NCI-H1694 (cell line): ENCODE data around the gene NEMP2.

Experiments used
- DNase-seq: peaks from one replicate; lab custom pipeline; 2025; lab: John Stamatoyannopoulos, UW

NEMP2 gene, protein sequence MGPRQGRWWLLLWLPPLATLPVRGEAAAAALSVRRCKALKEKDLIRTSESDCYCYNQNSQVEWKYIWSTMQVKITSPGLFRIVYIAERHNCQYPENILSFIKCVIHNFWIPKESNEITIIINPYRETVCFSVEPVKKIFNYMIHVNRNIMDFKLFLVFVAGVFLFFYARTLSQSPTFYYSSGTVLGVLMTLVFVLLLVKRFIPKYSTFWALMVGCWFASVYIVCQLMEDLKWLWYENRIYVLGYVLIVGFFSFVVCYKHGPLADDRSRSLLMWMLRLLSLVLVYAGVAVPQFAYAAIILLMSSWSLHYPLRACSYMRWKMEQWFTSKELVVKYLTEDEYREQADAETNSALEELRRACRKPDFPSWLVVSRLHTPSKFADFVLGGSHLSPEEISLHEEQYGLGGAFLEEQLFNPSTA

DNA sequence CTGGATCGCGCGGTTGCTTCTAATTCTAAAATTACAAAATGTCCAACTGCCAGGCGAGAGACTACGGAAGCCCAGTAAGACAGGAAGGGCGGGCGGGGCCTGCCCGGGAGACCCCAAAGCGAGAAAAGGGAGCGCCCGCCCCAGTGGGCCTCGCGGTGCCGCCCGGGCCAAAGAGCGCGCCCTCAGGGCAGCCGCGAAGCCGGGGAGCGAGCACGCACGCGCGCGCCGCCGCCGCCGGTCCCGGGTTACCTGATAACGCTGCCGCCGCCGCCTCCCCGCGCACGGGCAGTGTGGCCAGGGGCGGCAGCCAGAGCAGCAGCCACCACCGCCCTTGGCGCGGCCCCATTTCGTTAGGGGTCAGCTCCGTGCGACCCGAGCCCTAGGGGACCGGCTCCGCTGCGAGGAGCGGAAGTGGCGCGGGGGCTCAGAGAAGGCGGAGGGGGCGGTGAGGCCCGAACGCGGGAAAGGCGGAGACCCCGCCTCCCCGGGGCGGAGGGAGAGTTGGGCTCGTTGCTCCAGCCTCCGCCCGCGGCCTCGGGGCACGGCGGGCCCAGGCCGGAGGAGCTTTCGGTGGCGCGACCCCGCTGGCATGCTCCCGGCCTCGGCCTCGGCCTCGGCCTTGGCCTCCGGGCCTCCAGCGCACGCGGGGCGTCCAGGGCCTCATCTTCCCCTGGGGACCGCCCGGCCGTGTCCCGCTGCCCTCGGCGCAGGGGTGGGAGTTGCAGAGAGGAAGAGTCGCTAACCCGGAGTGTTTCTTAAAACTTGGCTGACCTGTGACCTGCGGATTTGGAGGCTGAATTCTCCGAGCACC, at the start of gene NEMP2:
Gene NEMP2, minus strand, starts transcription at position 413 of the 811 bp plus-strand sequence. Its CDS starts 67 bp downstream, at position 346.
- DNase-seq: peak; percentile 75

DNA sequence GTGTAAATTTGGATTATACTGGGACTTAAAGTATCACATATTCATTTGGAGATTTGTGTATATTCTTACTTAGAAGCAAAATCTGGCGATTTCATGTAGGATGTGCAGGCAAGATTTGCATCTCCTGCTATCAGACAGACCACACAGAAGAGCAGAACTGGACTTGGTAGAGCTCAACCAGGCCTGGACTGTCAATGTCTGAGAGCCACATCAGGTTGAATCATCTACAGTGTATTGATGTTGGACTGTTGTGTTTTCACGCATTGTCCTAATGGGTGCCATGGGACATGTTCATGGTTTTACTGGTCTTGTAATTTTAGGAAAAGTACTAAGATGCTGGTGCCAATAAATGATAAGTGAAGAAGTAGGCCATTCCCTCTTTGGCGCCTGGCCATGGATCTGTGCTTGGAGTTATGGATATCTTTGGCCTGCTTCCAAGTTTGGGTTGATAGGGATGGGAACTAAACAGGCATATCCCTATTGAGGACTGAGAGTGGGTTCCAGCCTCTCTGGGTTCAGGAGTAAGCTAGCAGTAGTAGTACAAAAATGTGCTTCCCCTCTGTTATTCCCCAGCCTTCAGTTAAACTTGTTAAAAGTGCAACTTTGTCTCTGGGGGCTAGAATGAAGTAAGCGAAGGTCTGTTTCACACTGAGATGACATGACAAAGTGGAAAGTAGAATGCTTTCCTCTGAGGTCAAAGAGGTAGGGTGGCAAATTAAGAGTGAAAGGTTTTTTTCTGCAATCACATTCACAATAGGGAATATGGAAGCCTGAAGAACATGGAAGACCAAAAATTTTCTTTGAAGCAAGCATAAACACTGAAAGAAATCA, 49.2 kb upstream of the NEMP2 start:
- no peak for DNase-seq

DNA sequence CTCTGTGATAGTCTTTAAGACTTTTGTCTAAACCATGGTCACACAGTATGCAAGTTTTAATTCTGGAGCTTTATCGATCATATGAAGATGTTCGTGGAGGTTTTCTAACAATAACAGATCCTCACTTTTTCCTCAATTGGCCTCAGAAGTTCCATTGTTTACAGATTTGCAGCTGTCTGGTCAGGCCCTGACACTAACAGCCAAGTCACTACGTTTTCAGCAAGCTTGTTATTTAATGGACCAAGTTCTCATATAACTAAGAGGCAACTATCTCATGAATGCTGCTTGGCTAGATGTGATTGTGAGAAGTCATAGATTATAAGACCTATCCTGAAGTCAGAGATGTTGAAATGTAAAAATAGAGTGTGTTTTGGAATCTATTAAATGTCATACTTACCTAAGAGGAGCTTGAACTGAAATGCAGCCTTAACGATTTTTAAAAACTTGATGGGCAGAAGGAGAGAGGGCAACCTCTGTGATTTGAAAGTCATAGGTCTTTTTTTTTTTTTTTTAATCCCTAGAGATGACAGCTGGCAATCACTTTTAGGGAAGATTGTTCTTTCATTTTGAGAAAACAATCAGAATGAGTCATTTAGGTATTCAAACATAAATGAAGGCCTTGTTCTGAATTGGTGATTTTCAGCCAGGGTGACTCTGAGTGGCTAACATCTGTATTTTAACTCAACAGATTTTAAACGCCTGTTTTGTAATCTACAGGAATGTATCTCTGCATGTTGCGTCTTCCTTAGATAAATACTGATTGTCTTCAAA, 48.4 kb upstream of the NEMP2 start:
- DNase-seq: no peak

DNA sequence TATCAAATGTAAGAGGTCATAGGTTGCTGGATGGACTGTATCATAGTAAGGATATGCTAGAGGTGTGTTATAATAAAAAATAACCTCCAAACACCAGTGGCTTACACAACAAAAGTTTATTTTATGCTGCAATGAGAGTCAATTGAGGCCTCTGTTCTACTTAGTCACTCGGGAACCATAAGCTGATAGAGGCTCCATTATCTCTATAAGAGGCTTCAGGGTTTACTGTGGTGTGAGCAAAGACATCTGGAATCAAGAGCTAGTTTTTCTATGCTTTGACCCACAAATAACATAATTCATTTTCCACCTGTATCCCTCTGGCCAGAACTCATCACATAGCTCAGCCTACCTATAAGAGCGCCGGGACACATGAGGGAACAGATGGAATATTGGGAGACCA, 47.5 kb upstream of the NEMP2 start:
- DNase-seq: no peak

DNA sequence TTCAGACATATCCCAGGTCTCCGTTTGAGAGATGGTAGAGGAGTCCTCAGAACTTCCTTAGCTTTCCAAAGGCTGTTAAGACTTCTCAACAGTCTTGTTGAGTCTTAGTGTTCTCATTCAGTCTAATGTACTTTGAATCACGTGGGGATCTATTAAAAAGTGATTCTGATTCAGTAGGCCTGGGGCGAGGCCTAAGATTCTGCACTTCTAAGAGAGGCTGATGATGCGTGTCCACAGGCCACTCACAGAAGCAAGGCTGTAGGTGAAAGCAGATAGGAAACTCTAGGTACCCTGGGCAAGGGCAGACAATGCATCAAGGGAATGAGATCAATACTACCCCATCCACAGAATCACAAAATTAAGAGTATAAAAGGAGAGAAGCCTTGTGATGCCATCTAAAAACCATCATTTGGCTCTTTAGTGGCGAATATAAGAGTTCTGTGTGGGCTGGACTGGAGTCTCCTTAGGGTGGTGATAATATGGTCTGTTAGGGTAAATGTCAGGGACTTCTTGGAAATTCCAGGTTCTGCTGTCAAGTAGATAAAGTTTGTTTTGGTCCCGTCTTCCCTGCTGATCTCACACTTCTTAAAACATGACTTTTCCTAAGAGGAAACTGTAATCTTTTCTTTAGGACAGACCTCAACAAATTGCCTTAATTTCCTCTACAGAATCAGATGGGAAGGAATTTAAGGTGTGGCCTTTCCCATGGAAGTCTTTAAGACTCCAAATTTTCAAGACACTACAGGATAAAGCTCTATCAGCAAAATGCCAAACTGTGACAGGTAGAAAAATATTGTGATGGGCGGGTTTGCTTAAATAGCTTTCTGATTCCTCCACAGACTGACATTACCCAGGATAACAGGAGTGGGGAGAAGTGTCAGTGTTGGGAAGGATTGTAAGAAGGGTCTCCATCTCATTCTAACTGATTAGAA, 45.7 kb upstream of the NEMP2 start:
- DNase-seq: no peak

DNA sequence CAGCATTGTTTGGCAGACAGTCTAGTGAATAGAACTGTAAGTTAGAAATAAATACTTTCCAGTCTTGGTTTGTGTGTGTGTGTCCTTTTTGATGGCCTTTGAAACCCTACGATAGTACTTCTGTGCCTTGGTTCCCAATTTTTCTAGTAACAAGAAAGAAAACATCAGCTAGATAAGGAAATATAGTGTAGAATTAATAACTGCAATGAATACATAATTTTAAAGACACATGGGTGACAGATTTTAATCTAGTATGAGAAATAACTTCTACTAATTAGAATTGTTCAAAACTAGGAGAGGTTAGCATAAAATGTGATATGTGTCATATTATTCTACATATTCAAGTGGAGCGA, 44.5 kb upstream of the NEMP2 start:
- no peak for DNase-seq

DNA sequence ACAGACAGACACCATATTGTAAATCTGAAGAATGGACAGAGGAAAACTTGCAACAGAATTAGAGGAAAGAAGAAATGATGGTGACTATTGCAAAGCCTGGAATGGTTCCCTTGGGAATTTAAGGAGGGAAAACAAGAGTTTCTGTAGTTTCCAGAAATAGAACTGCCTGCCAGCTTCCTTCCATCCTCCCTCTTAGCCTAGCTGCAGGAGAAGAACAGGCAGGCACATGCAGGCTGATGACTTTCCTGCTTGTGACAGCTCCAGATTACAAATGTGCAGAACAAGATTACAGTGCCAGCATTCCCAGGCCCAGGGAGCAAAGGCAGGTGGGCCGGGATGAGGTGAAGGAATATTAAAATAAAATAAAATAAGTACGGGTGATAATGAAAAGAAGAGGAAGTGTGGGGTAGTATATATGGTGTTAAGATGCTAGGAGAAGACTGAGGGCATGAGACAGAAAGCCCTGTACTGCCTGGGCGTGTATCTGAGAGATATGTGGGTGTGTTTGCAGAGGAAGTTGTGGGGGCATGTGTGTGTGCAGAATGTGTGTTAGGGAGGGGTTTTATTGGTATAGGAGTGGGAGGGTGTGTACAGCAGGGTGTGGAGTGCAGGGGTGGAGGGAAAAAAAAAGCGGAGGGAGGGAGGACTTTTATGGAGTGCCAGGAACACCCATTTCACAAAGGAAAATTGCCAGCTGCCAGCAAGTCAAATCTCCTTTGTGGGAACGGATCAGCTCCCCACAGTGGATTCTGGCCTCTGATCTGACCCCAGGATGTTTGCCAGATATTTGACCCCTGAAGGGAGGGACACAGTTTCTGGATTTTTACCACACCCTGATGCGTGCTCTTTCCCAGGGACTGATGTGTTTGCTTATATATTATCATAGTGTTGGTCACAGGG, 43.9 kb upstream of the NEMP2 start:
- no peak for DNase-seq

DNA sequence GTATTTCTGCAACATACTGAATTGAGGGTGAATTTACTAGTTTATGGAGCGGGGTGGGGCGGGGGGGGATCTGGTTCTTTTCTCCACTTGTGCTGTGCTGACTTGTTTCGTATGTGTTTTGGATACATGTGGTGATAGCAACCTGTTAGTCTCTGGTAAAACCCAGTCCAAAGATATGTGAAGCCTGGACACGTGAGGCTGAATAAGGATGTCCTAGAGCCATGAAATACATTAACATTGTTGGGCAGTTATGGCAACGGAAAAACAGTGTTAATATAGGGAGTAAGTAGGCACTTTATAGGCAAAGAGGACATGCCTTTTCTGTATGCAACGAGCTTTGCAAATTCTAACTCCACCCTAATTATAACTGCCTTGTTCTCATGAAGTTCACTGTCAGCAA, 42.1 kb upstream of the NEMP2 start:
- no peak for DNase-seq

DNA sequence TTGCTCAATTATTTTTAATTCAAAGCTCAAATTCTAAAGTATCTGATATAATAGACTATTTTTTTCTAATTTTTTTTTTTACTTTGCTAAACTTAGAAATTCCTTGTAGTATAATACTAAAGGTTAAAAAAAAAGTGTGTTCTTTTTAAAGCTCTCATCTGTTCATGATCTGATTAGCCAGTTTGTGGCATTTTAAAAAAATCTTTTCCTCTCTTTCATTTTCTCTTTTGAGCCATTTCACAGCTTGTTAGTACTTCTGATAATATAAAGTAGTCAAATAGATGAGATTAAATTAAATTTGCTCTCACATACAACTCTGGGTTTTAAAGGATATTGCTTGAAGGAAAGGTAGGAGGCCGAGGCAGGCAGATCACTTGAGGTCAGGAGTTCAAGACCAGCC, 40.7 kb upstream of the NEMP2 start:
- DNase-seq: no peak

DNA sequence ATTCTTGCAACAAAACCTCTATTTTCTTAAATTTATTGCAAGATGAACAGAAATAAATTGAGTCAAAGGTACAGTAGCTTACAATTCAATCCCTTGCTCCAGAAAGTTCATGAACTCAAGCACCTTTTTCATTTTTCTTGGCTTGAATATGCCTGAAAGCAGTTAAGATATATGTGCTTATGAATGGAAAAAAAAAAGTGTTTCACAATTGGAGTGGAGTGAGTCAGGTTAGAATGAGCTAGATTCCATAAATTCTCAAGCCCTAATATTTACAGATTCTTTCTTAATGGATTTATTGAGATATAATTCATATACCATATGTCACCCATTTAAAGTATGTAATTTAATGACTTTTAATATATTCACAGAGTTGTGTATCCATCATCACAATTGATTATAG, 39.6 kb upstream of the NEMP2 start:
- DNase-seq: no peak

DNA sequence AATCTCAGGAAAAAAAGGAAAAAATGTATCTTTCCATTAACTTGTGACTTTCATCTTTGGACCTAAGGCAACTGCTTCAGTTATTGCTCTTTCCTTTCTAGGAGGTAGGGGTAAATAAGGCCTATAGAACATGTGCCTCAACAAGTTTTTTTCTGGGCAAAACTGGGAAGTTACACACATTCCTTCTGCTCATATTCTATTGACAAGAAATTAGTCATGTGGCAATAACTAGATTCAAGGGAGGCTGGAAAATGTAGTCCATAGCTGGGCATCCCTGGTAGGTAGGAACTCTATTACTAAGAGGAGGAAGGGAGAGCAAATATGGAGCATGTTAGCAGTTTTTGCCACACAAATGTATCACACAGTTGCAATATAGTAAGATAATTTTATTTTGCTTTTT, 37.7 kb upstream of the NEMP2 start:
- no peak for DNase-seq

DNA sequence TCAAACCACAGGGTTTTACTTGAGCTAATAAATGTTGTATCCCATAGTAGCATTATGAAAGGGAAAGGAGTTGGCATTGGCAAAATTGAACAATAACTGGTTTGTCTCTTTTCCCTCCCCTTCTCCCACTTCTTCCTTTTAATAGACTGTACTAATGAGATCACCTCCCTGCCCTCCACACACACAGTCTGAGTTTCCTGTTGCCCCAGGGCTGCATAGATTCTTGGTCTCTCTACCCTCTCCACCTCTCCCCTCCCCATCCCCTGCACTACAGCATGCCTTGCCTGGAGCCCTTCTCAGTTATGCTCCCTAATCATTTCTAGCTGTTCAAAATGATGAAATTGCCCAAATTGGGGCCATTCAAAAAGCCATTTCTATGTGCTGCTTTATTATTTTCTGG, 37.2 kb upstream of the NEMP2 start:
- DNase-seq: no peak

DNA sequence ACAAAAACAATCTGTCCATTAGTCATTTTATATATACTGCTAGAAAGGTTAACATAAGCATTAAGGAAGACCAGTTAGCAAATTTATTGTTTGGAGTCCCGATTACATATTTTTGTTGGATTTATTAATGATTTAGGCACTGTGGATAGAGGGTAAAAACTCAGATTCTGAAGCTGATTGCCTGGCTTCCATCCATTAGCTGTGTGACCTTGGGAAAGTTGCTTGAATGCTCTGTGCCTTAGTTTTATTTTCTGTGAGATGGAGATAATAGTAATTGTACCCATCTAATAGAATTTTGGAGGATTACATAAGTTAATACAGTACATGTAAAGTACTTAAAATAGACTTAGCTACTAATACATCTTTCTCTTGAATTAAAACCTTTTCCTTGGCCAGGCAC, 36.3 kb upstream of the NEMP2 start:
- no peak for DNase-seq

DNA sequence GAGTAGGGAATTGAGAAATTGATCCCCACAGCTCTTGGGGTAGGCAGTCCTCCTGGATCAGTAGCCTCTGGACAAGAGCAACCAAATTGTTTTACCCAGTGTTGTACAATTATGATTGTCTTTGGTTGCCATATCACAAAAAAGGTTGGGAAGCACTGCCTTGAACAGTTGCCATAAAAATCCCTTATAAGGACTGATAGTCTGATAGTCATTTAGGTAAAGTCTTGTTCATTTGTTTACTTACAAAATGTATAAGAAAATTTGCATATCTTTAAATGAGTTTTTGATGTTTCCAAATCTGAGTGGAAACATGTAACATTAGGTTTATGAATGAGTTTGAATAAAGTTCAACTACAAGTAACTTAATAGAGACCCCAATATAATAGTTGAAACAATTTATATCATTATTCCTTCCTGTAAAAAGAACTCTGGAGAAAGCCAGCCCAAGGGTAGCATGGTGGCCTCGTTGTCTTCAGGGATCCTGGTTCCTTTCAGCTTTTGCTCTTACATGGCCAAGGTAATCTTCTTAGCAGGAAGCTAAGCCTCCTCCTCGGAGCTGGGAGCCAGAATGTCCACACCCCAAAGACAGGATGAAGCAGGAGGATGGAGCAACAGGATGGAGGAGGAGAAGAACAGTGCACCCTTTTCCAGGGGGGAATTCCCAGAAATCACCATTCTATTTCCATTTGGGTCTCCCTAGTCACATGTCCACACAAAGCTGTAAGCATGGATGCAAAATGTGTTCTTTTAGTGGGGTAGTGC, 35.7 kb upstream of the NEMP2 start:
- DNase-seq: no peak

DNA sequence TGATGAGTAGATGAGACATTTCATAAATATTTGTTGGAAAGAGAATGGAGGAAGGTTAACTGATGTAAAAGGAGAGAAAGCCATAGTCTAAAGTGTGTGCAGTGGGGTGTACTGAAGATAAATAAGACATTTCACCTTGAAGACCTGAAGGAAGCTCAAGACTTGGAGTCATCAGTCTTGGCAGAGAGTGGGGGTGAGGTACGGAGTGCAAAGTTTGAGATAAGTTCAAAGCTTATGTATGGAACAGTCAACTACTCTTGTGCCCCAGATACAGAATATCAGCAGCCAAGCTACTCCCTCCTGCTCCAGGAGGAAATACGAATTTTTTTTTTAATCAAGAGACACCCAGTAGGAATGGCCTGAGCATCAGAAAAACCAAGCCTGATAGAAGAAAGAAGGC, 30.3 kb upstream of the NEMP2 start:
- no peak for DNase-seq

DNA sequence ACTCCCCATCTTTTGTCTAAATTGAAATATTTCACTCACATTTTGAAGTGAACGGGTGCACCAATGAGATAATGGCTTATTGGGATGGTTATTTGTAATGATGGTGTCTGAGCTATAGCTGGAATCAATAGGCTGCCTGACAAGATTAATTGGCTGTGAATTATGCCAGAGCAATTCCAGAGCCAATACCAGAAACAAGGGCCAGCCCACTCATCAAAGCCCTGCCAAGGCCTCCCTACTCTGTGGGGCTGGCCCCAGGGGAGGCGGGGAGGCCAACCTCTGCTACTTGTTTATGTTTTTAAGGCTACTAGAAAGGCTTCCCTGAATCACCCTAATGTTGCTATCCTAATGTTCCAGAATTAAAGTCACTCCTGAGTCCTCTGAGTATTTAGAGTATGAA, 29.1 kb upstream of the NEMP2 start:
- no peak for DNase-seq

DNA sequence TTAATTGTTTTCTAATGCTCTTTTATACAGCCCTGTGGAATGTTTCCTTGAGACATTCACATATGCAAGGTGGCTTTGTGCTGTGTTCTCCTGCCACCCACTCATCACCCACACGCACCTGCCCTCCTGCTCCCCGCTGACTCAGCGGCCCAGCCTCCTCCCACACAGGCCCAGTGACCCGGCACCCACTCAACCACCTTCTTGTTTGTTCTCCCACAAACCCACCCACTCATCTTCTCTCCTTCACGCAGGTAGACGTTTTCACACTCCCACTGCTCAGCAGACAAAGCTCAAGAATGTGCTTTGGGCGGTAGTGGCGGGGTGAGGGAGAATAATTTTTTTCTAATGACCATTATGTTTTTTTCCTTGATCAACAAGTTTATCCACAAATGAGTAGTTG, 28.6 kb upstream of the NEMP2 start:
- DNase-seq: no peak

DNA sequence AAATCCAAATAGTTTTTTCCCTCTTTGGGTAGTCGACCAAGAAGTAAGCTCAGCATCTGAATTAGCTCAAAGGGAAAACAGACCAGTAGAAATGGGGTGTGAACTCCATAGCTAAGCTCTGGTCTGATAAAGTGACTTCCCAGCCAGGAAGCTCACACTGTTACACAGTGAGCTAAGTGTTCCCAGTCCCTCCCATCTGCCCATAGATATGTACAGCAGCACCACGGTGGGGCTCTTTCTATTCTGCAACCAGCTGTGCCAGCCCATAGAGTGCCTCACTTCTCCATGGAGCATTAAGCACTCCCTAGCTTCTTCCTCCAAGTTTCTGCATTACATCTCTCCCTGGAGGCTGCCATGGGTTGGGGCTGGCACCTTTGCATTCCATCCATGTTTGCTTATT, 27.6 kb upstream of the NEMP2 start:
- DNase-seq: no peak

DNA sequence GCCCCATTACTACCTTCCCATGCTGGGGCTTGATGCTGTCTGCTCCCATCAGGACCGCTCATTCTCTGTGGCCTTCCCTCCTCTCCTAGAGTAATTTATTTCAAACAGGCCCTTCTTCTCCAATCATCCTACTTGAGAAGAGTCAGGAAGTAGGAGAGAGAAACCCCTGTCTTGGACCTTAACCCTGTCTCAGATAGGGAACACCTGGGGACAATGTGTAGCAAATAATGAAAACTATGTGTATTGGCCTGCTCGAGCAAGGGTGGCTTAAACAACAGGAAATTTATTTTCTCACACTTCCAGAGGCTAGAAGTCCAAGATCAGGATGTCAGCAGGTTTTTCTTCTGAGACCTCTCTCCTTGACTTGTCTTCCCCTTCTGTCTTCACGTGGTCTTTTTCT, 26.6 kb upstream of the NEMP2 start:
- DNase-seq: no peak
